ENCODE results near the gene TMBIM1.

TMBIM1 gene

GRCh38 chr2:218291318-218292047, 820 bp downstream of the TMBIM1 start:
- Histone ChIP-seq H3K4me1 (peaks cover 25% of the 10 kb centered on the region), H3K36me3 (replicated peaks) (no peaks in the 10 kb centered on the region), H3K27me3 (ENCODE audit: low read depth) (no peaks in the 10 kb centered on the region), H3K4me3 (peak overlapping the region; percentile 71), H3K9me3 (no peaks in the 10 kb centered on the region)
- no peak for DNase-seq (ENCODE audit: low spot score in 2 of 2)
- in situ Hi-C loops (cut with MboI; ENCODE audit: low sequenced_read_pairs): loop anchor here (25.0 kb wide), 1 partner anchor 371 kb away; the partner anchor contains the start of genes BCS1L, RNF25, STK36 and ZNF142

DNA sequence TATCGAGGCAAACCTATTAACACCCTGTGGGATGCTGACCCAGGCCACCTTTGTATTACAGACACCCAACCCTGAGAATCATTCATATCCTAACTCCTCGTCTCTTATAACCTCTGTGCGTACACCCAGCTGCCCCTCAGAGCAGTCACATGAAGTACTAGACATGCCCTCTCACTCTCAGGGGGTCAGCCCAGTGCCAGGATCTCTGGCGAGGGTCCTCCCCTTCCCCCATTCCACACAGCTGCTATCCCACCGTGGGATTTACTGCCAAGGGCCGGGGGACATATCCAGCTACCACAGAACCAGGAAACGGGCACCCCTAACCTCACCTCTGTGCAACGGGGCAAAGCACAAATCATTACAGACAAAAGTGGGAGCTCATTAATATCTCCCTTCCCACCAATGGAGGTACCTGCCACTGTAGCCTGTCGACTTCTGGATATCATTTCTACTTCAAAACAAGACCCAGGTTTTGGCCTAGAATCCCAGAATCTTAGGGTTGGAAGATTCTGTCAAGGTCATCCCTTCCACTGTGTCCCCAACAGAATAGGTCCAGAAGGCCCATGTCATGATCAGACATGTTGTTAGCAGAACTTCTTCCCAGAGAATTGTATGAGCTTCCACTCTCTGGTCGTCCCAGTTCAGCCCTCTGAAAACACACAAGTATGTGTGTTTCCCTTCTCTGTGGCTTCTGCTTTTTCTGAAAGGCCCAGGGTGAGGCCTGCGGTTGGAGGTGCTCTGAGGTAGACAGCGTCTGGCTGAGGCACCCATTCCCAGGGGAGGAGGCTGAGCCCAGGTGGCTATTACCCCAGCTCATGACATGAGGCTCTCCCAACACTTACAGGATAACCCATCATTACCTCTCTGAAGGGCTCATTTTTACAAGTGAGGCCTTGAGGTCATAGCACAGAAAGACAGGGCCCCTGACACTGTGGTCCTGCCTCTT, 1.7 kb downstream of the TMBIM1 start:
- no peak for DNase-seq (ENCODE audit: low spot score in 2 of 2)

GRCh38 chr2:218289639-218290315, 2.5 kb downstream of the TMBIM1 start:
- no peaks in the 10 kb centered on the region for H3K9me3 ChIP-seq
- H3K36me3 ChIP-seq (replicated peaks): no peaks in the 10 kb centered on the region
- in situ Hi-C loops (cut with MboI; ENCODE audit: low sequenced_read_pairs): loop anchor here (25.0 kb wide), 1 partner anchor 373 kb away; the partner anchor contains the start of genes BCS1L, RNF25, STK36 and ZNF142
- H3K4me3 ChIP-seq: no peak overlapping the region
- peaks cover 24% of the 10 kb centered on the region for H3K4me1 ChIP-seq
- H3K27me3 ChIP-seq (ENCODE audit: low read depth): no peaks in the 10 kb centered on the region
- DNase-seq (ENCODE audit: low spot score in 2 of 2): peak in 1 of 2 experiments; percentile 7

More for the DNA sequence above, 1.7 kb downstream of the TMBIM1 start:
- in situ Hi-C loops (cut with MboI; ENCODE audit: low sequenced_read_pairs): loop anchor here (25.0 kb wide), 1 partner anchor 372 kb away; the partner anchor contains the start of genes BCS1L, RNF25, STK36 and ZNF142
- no peaks in the 10 kb centered on the region for H3K36me3 ChIP-seq (replicated peaks)
- no peak overlapping the region for H3K4me3 ChIP-seq
- no peaks in the 10 kb centered on the region for H3K9me3 ChIP-seq
- no peaks in the 10 kb centered on the region for H3K27me3 ChIP-seq (ENCODE audit: low read depth)
- H3K4me1 ChIP-seq: peaks cover 25% of the 10 kb centered on the region

DNA sequence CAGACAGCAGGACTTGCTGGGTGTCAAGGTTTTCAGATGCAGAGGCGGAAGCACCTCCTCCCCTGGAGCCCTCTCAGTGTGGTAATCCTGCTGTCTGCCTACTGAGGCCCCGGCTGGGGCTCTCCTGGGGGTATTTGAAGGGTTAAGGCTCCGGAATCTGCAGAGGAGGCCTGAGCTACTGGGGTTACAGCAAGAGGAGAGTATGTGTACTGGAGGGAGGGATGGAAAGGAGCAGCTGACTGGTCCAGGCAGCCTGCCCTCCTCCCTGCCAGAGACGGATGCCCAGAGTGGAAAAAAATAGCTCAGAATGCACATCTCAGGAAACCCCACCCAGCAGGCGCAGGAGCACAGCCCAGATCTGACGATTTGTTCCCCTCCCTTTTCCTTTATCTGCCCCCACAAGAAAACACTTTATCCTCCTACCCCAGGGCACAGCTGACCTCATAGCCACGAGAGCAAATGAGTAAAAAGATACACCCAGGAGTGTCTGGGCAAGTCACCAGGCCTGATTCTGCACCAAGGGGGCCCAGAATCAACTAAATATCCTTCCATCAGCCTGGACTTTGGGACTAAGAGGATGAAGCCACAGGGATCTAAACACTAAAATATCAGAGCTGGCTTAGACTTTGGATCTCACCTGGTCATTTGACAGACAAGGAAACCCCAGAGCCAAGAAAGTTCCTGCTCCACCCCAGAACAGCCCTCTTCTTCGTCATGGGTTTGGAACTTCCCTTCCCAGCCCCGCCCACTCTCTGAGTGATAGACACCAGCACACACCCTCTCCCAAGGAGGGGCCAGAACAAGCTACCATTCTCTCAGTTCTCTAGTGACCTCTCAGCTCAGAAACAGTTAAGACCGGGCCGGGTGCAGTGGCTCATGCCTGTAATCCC, 5.5 kb downstream of the TMBIM1 start:
- H3K36me3 ChIP-seq (replicated peaks): no peaks in the 10 kb centered on the region
- peak; percentile 66 to 86 for DNase-seq (ENCODE audit: low spot score in 2 of 2)
- H3K9me3 ChIP-seq: no peaks in the 10 kb centered on the region
- H3K4me3 ChIP-seq: no peak overlapping the region
- in situ Hi-C loops (cut with MboI; ENCODE audit: low sequenced_read_pairs): loop anchor here (25.0 kb wide), 1 partner anchor 375 kb away; the partner anchor contains the start of genes BCS1L, RNF25, STK36 and ZNF142
- peaks cover 14% of the 10 kb centered on the region for H3K4me1 ChIP-seq
- H3K27me3 ChIP-seq (ENCODE audit: low read depth): no peaks in the 10 kb centered on the region

- peaks cover 4% of the 10 kb centered on the region; the same call in 1 of the 2 replicates for H3K36me3 ChIP-seq (replicated peaks)
- DNase-seq (ENCODE audit: low spot score in 2 of 2): no peak
- peaks cover 14% of the 10 kb centered on the region for H3K4me1 ChIP-seq
- H3K27me3 ChIP-seq (ENCODE audit: low read depth): no peaks in the 10 kb centered on the region
- in situ Hi-C loops (cut with MboI; ENCODE audit: low sequenced_read_pairs): loop anchor here (25.0 kb wide), 1 partner anchor 377 kb away; the partner anchor contains the start of genes BCS1L, RNF25, STK36 and ZNF142
- H3K9me3 ChIP-seq: no peaks in the 10 kb centered on the region
- no peak overlapping the region for H3K4me3 ChIP-seq
Measured at GRCh38 chr2:218285604-218286003, 6.7 kb downstream of the TMBIM1 start.

- DNase-seq (ENCODE audit: low spot score in 2 of 2): no peak
- peaks cover 14% of the 10 kb centered on the region for H3K36me3 ChIP-seq (replicated peaks)
- no peaks in the 10 kb centered on the region for H3K27me3 ChIP-seq (ENCODE audit: low read depth)
- no peak overlapping the region for H3K4me3 ChIP-seq
- no peaks in the 10 kb centered on the region for H3K9me3 ChIP-seq
- peaks cover 7% of the 10 kb centered on the region for H3K4me1 ChIP-seq
- in situ Hi-C loops (cut with MboI; ENCODE audit: low sequenced_read_pairs): loop anchor here (25.0 kb wide), 1 partner anchor 378 kb away; the partner anchor contains the start of genes BCS1L, RNF25, STK36 and ZNF142
Measured at GRCh38 chr2:218284106-218284811, 8.0 kb downstream of the TMBIM1 start.

GRCh38 chr2:218282173-218282991, 9.9 kb downstream of the TMBIM1 start:
- DNase-seq (ENCODE audit: low spot score in 2 of 2): no peak
- H3K4me1 ChIP-seq: peaks cover 5% of the 10 kb centered on the region
- no peaks in the 10 kb centered on the region for H3K9me3 ChIP-seq
- H3K27me3 ChIP-seq (ENCODE audit: low read depth): no peaks in the 10 kb centered on the region
- H3K36me3 ChIP-seq (replicated peaks): peaks cover 28% of the 10 kb centered on the region
- in situ Hi-C loops (cut with MboI; ENCODE audit: low sequenced_read_pairs): loop anchor here (25.0 kb wide), 1 partner anchor 380 kb away; the partner anchor contains the start of genes BCS1L, RNF25, STK36 and ZNF142
- H3K4me3 ChIP-seq: no peak overlapping the region

- Histone ChIP-seq H3K9me3 (no peaks in the 10 kb centered on the region), H3K4me3 (no peak overlapping the region), H3K27me3 (ENCODE audit: low read depth) (no peaks in the 10 kb centered on the region), H3K36me3 (replicated peaks) (peaks cover 37% of the 10 kb centered on the region), H3K4me1 (no peaks in the 10 kb centered on the region)
- DNase-seq (ENCODE audit: low spot score in 2 of 2): no peak
- in situ Hi-C loops (cut with MboI; ENCODE audit: low sequenced_read_pairs): loop anchor here (25.0 kb wide), 1 partner anchor 381 kb away; the partner anchor contains the start of genes BCS1L, RNF25, STK36 and ZNF142
Measured at GRCh38 chr2:218281449-218281848, 10.9 kb downstream of the TMBIM1 start.

GRCh38 chr2:218280260-218280870, 11.9 kb downstream of the TMBIM1 start:
- DNase-seq (ENCODE audit: low spot score in 2 of 2): no peak
- H3K4me3 ChIP-seq: no peak overlapping the region
- in situ Hi-C loops (cut with MboI; ENCODE audit: low sequenced_read_pairs): loop anchor here (25.0 kb wide), 1 partner anchor 382 kb away; the partner anchor contains the start of genes BCS1L, RNF25, STK36 and ZNF142
- H3K9me3 ChIP-seq: no peaks in the 10 kb centered on the region
- no peaks in the 10 kb centered on the region for H3K27me3 ChIP-seq (ENCODE audit: low read depth)
- peaks cover 47% of the 10 kb centered on the region for H3K36me3 ChIP-seq (replicated peaks)
- no peaks in the 10 kb centered on the region for H3K4me1 ChIP-seq

DNA sequence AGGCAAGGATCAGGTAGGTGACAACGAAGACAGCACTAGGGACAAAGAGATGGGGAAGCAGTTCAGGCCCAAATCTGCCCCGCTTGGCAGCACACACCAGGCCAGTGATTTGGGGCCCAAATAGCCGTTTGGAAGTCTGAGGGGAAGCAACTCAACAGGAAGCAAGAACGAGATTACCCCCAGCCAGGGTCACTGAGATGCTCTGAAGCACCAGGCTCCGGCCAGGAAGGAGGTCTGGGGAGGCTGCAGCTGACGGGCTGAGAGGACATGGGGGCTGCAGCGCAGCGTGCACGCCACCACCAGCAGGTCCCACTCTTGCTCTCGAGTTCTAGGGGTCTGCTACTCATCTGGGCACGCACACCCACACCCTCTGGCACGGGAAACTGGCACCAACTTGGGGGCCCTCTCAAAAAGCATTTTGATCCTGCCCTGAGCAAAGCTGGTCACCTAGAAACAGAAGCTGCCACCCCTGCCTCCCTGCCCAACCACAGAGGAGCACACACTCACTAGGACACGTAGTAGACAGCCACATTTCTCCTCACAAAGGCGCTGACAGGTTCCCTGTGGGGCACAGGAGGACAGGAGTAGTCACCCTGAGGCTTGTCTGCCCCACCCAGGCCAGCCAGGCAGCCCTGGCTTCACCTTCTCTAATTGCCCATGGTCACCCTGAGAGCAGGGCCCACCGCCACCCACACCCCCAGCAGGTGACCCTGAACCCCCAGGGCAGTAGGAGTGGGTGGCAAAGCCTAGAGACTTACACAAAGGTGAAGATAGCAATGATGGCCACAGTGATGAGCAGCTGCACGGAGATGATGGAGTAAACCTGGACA, 13.6 kb downstream of the TMBIM1 start:
- no peaks in the 10 kb centered on the region for H3K9me3 ChIP-seq
- no peaks in the 10 kb centered on the region for H3K4me1 ChIP-seq
- peaks cover 63% of the 10 kb centered on the region for H3K36me3 ChIP-seq (replicated peaks)
- no peak for DNase-seq (ENCODE audit: low spot score in 2 of 2)
- in situ Hi-C loops (cut with MboI; ENCODE audit: low sequenced_read_pairs): loop anchor here (25.0 kb wide), 1 partner anchor 384 kb away; the partner anchor contains the start of genes BCS1L, RNF25, STK36 and ZNF142
- H3K4me3 ChIP-seq: no peak overlapping the region
- H3K27me3 ChIP-seq (ENCODE audit: low read depth): no peaks in the 10 kb centered on the region

All from HAP-1 (cell line).